ENCODE results near the gene RBMS1.

DNA sequence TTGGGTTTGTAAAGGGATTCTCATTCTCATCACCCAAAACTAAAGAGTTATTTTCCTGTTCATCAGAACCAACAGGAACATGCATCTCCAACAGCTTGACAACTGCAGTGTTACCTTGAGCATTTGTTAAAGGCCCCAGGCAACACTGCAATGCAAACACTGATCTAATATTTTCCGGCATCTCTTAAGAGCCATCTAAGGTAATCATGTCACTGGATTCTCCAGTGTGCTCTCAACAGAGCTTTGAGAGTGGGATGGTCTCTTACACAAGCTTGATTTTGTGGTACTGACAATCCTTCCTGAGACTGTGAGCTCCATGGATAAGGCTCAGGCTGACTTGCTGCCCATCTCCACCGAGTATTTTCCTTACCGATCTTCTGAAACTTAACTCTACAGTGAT is 203.0 kb downstream of the RBMS1 start:
- TF ChIP-seq, protein P1, sequence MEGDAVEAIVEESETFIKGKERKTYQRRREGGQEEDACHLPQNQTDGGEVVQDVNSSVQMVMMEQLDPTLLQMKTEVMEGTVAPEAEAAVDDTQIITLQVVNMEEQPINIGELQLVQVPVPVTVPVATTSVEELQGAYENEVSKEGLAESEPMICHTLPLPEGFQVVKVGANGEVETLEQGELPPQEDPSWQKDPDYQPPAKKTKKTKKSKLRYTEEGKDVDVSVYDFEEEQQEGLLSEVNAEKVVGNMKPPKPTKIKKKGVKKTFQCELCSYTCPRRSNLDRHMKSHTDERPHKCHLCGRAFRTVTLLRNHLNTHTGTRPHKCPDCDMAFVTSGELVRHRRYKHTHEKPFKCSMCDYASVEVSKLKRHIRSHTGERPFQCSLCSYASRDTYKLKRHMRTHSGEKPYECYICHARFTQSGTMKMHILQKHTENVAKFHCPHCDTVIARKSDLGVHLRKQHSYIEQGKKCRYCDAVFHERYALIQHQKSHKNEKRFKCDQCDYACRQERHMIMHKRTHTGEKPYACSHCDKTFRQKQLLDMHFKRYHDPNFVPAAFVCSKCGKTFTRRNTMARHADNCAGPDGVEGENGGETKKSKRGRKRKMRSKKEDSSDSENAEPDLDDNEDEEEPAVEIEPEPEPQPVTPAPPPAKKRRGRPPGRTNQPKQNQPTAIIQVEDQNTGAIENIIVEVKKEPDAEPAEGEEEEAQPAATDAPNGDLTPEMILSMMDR (IDR thresholded peaks at IDR 0.05) = no peak
- TF ChIP-seq POLR2A (IDR thresholded peaks at IDR 0.05) = no peak

All from lower leg skin (tissue), 3 donors.